Renal cortical epithelial cell (primary cell): Measurements from ENCODE around the gene PHKA1. TPM values are rescaled to one million over a fixed set of nuclear protein-coding genes. Genes with fewer than 3 reads are reported as not detected.
A peak's percentile ranks its signal among the peaks of the same experiment; 100 is the strongest.
"Not testable (repeated sequence)": the region's sequence is repeated elsewhere in the genome, so short reads cannot be mapped to it uniquely, and the experiment has no call there.

Source experiments
- DNase-seq: peaks from one replicate; pipeline ENCODE4 v3.0.0-alpha.2; 2011; ENCODE audit warnings: low read depth
- total RNA-seq: library from RNA; depleted of rRNA; stranded (reverse); fragments of >200 nt; gene quantifications from 2 replicates; pipeline ENCODE4 v1.2.3, GENCODE V29; 2014

The PHKA1 gene
- total RNA-seq, 1 donor from 2014 or later: 8.0 TPM

GRCh38 chrX:72572248-72573157, 141.6 kb downstream of the PHKA1 start, which contains the start of gene HDAC8:
Gene HDAC8, minus strand, starts transcription at chrX:72572843. Its CDS starts 82 bp downstream, at chrX:72572761.
- peak; percentile 80 for DNase-seq

GRCh38 chrX:72569786-72570185, 144.3 kb downstream of the PHKA1 start:
- peak; percentile 13 for DNase-seq

- no peak for DNase-seq
Observed at GRCh38 chrX:72568406-72569092, 145.6 kb downstream of the PHKA1 start.

GRCh38 chrX:72566448-72566847, 147.7 kb downstream of the PHKA1 start:
- no peak for DNase-seq

- not testable (repeated sequence) for DNase-seq
Observed at GRCh38 chrX:72559655-72560054, 154.5 kb downstream of the PHKA1 start.

- DNase-seq: peak; percentile 17
Observed at GRCh38 chrX:72554448-72555140, 159.5 kb downstream of the PHKA1 start.

- DNase-seq: not testable (repeated sequence)
Observed at GRCh38 chrX:72552443-72552842, 161.7 kb downstream of the PHKA1 start.

- peak; percentile 48 for DNase-seq
Observed at GRCh38 chrX:72545990-72546389, 168.1 kb downstream of the PHKA1 start.

- DNase-seq: peak; percentile 22
Observed at GRCh38 chrX:72540318-72540717, 173.8 kb downstream of the PHKA1 start.

- DNase-seq: peak; percentile 1
Observed at GRCh38 chrX:72539822-72540221, 174.3 kb downstream of the PHKA1 start.

- DNase-seq: no peak
Observed at GRCh38 chrX:72536542-72536941, 177.6 kb downstream of the PHKA1 start.

- no peak for DNase-seq
Observed at GRCh38 chrX:72532366-72532765, 181.7 kb downstream of the PHKA1 start.

Other genes with a start within 250 kb of the PHKA1 start
- 28.0 and 48.0 TPM in 2 replicates for gene HDAC8, start 141.5 kb downstream of the PHKA1 start, total RNA-seq
- gene DMRTC1B, start 62.6 kb upstream of the PHKA1 start, total RNA-seq: 0.20 TPM in 1 of 2 replicates, not detected in the other
- gene FAM236B, start 68.4 kb upstream of the PHKA1 start, total RNA-seq: not detected in 2 replicates
- gene FAM236D, start 93.9 kb upstream of the PHKA1 start, total RNA-seq: not detected in 2 replicates
- gene FAM236C, start 198.3 kb upstream of the PHKA1 start, total RNA-seq: not detected in 2 replicates
- not detected in 2 replicates for gene FAM236A, start 223.9 kb upstream of the PHKA1 start, total RNA-seq
- 0.15 TPM in 1 of 2 replicates, not detected in the other for gene DMRTC1, start 229.5 kb upstream of the PHKA1 start, total RNA-seq